Measurements from ENCODE around the gene VGLL3.

The VGLL3 gene

GRCh38 chr3:86968244-86968932, 22.6 kb downstream of the VGLL3 start:
- no peak overlapping the region for H3K4me3 ChIP-seq (ENCODE audit: low read depth, low read length)
- no peak for DNase-seq (ENCODE audit: low read depth)
- TF ChIP-seq MYC (IDR thresholded peaks at IDR 0.05; ENCODE audit: low read depth, low read length): no peak
- no peak for TF ChIP-seq POLR2A (IDR thresholded peaks at IDR 0.05; ENCODE audit: extremely low read depth, insufficient read length)
- TF ChIP-seq MAX (IDR thresholded peaks at IDR 0.05; ENCODE audit: low read depth, low read length): no peak
- no peak for TF ChIP-seq CTCF (IDR thresholded peaks at IDR 0.05; ENCODE audit: low read depth, low read length)

GRCh38 chr3:86967062-86967461, 23.9 kb downstream of the VGLL3 start:
- no peak overlapping the region for H3K4me3 ChIP-seq (ENCODE audit: low read depth, low read length)
- DNase-seq (ENCODE audit: low read depth): no peak
- TF ChIP-seq MAX (IDR thresholded peaks at IDR 0.05; ENCODE audit: low read depth, low read length) (no peak), MYC (IDR thresholded peaks at IDR 0.05; ENCODE audit: low read depth, low read length) (no peak), CTCF (IDR thresholded peaks at IDR 0.05; ENCODE audit: low read depth, low read length) (no peak), POLR2A (IDR thresholded peaks at IDR 0.05; ENCODE audit: extremely low read depth, insufficient read length) (no peak)

GRCh38 chr3:86965166-86965565, 25.8 kb downstream of the VGLL3 start:
- no peak for DNase-seq (ENCODE audit: low read depth)
- no peak overlapping the region for H3K4me3 ChIP-seq (ENCODE audit: low read depth, low read length)
- TF ChIP-seq POLR2A (IDR thresholded peaks at IDR 0.05; ENCODE audit: extremely low read depth, insufficient read length): no peak

- H3K4me3 ChIP-seq (ENCODE audit: low read depth, low read length): no peak overlapping the region
- TF ChIP-seq MYC (IDR thresholded peaks at IDR 0.05; ENCODE audit: low read depth, low read length): no peak
- no peak for TF ChIP-seq POLR2A (IDR thresholded peaks at IDR 0.05; ENCODE audit: extremely low read depth, insufficient read length)
- no peak for TF ChIP-seq MAX (IDR thresholded peaks at IDR 0.05; ENCODE audit: low read depth, low read length)
- no peak for TF ChIP-seq CTCF (IDR thresholded peaks at IDR 0.05; ENCODE audit: low read depth, low read length)
- no peak for DNase-seq (ENCODE audit: low read depth)
Measured at GRCh38 chr3:86963611-86964010, 27.3 kb downstream of the VGLL3 start.

- no peak for DNase-seq (ENCODE audit: low read depth)
- TF ChIP-seq POLR2A (IDR thresholded peaks at IDR 0.05; ENCODE audit: extremely low read depth, insufficient read length) (no peak), MAX (IDR thresholded peaks at IDR 0.05; ENCODE audit: low read depth, low read length) (no peak), MYC (IDR thresholded peaks at IDR 0.05; ENCODE audit: low read depth, low read length) (no peak), CTCF (IDR thresholded peaks at IDR 0.05; ENCODE audit: low read depth, low read length) (no peak)
- no peak overlapping the region for H3K4me3 ChIP-seq (ENCODE audit: low read depth, low read length)
Measured at GRCh38 chr3:86961297-86961696, 29.7 kb downstream of the VGLL3 start.

- H3K4me3 ChIP-seq (ENCODE audit: low read depth, low read length): no peak overlapping the region
- no peak for DNase-seq (ENCODE audit: low read depth)
- TF ChIP-seq CTCF (IDR thresholded peaks at IDR 0.05; ENCODE audit: low read depth, low read length): no peak
- no peak for TF ChIP-seq MYC (IDR thresholded peaks at IDR 0.05; ENCODE audit: low read depth, low read length)
- TF ChIP-seq POLR2A (IDR thresholded peaks at IDR 0.05; ENCODE audit: extremely low read depth, insufficient read length): no peak
- TF ChIP-seq MAX (IDR thresholded peaks at IDR 0.05; ENCODE audit: low read depth, low read length): no peak
Measured at GRCh38 chr3:86960550-86960949, 30.4 kb downstream of the VGLL3 start.
